HUES64 (cell line): ENCODE results near the gene BLACAT1.
"Not testable (repeated sequence)": the region's sequence is repeated elsewhere in the genome, so short reads cannot be mapped to it uniquely, and the experiment has no call there.

ENCODE experiments used
- H3K27ac ChIP-seq: 2 replicates; pipeline ENCODE4 v1.7.0; 2013; ENCODE audit warnings: low read depth, low read length, inconsistent platforms
- H3K27me3 ChIP-seq: 2 replicates; pipeline ENCODE4 v1.6.1; 2013; ENCODE audit warnings: mild to moderate bottlenecking, low read length; ENCODE audit not compliant: insufficient read depth
- H3K36me3 ChIP-seq: 2 replicates; pipeline ENCODE4 v1.6.1; 2013; ENCODE audit warnings: mild to moderate bottlenecking, low read length; ENCODE audit not compliant: insufficient read depth
- H3K4me1 ChIP-seq: 2 replicates; pipeline ENCODE4 v1.6.1; 2013; ENCODE audit warnings: mild to moderate bottlenecking, low read length, moderate library complexity; ENCODE audit not compliant: insufficient read depth
- H3K4me3 ChIP-seq: 2 replicates; pipeline ENCODE4 v1.5.1; 2013; ENCODE audit warnings: mild to moderate bottlenecking, low read length, moderate library complexity
- H3K9ac ChIP-seq: 2 replicates; pipeline ENCODE4 v1.6.1; 2013; ENCODE audit warnings: mild to moderate bottlenecking, low read depth, low read length
- H3K9me3 ChIP-seq: 2 replicates; pipeline ENCODE4 v1.6.1; 2013; ENCODE audit warnings: low read depth, low read length; ENCODE audit not compliant: insufficient read depth
- WGBS: fragments of 150-250, 120-280 bp; methylation state at CpG from one replicate; pipeline ENCODE4 v1.1.7; 2013; ENCODE audit warnings: missing lambda C conversion rate; 5-methylcytosine and 5-hydroxymethylcytosine counted together

BLACAT1 gene

GRCh38 chr1:205482587-205482986 lies 26.7 kb upstream of the BLACAT1 start:
- H3K27ac ChIP-seq, H3K36me3 ChIP-seq, H3K27me3 ChIP-seq, H3K9ac ChIP-seq, H3K9me3 ChIP-seq, H3K4me3 ChIP-seq: not testable (repeated sequence)
- H3K4me1 ChIP-seq, result peaks cover 16% of the 10 kb centered on the region; the same call in 1 of the 2 replicates
- WGBS, result 90% methylated on average over 11 of the region's 11 CpGs

GRCh38 chr1:205481629-205482151 lies 25.8 kb upstream of the BLACAT1 start:
- 61% methylated on average over 15 of the region's 15 CpGs for WGBS
- no peaks in the 10 kb centered on the region for H3K36me3 ChIP-seq
- H3K27me3 ChIP-seq, result 0 out of 2 replicates have a peak, but pooled peaks cover 5% of the 10 kb centered on the region
- no peak overlapping the region for H3K4me3 ChIP-seq
- H3K9ac ChIP-seq, result no peak overlapping the region
- peaks cover 25% of the 10 kb centered on the region for H3K4me1 ChIP-seq
- no peak overlapping the region for H3K27ac ChIP-seq
- H3K9me3 ChIP-seq, result no peaks in the 10 kb centered on the region

- Histone ChIP-seq H3K36me3 (no peaks in the 10 kb centered on the region), H3K4me1 (peaks cover 25% of the 10 kb centered on the region), H3K9me3 (no peaks in the 10 kb centered on the region), H3K27me3 (0 out of 2 replicates have a peak, but pooled peaks cover 5% of the 10 kb centered on the region), H3K4me3 (no peak overlapping the region), H3K27ac (no peak overlapping the region), H3K9ac (no peak overlapping the region)
- 52% methylated on average over 11 of the region's 11 CpGs for WGBS
Measured at GRCh38 chr1:205481218-205481617, 25.4 kb upstream of the BLACAT1 start.

- WGBS, result 55% methylated on average over 17 of the region's 17 CpGs
- peaks cover 25% of the 10 kb centered on the region for H3K4me1 ChIP-seq
- no peak overlapping the region for H3K27ac ChIP-seq
- no peaks in the 10 kb centered on the region for H3K36me3 ChIP-seq
- no peaks in the 10 kb centered on the region for H3K9me3 ChIP-seq
- 0 out of 2 replicates have a peak, but pooled peaks cover 5% of the 10 kb centered on the region for H3K27me3 ChIP-seq
- no peak overlapping the region for H3K9ac ChIP-seq
- H3K4me3 ChIP-seq, result no peak overlapping the region
Measured at GRCh38 chr1:205480349-205480985, 24.6 kb upstream of the BLACAT1 start.

- peaks cover 25% of the 10 kb centered on the region for H3K4me1 ChIP-seq
- H3K9ac ChIP-seq, H3K36me3 ChIP-seq, H3K27me3 ChIP-seq, H3K27ac ChIP-seq, H3K9me3 ChIP-seq, H3K4me3 ChIP-seq: not testable (repeated sequence)
- WGBS, result 88% methylated on average over 2 of the region's 2 CpGs
Measured at GRCh38 chr1:205478985-205479384, 23.1 kb upstream of the BLACAT1 start.

- Histone ChIP-seq H3K4me3 (no peak overlapping the region), H3K27me3 (0 out of 2 replicates have a peak, but pooled peaks cover 5% of the 10 kb centered on the region), H3K36me3 (no peaks in the 10 kb centered on the region), H3K9ac (no peak overlapping the region), H3K4me1 (peaks cover 25% of the 10 kb centered on the region), H3K9me3 (no peaks in the 10 kb centered on the region), H3K27ac (no peak overlapping the region)
- WGBS, result 79% methylated on average over 12 of the region's 12 CpGs
Measured at GRCh38 chr1:205477759-205478247, 22.0 kb upstream of the BLACAT1 start.

- Histone ChIP-seq H3K9ac (no peak overlapping the region), H3K4me3 (no peak overlapping the region), H3K27ac (no peak overlapping the region), H3K36me3 (no peaks in the 10 kb centered on the region), H3K9me3 (no peaks in the 10 kb centered on the region), H3K27me3 (0 out of 2 replicates have a peak, but pooled peaks cover 5% of the 10 kb centered on the region), H3K4me1 (peaks cover 25% of the 10 kb centered on the region)
- WGBS, result 29% methylated on average over 6 of the region's 6 CpGs
Measured at GRCh38 chr1:205477121-205477758, 21.4 kb upstream of the BLACAT1 start.

GRCh38 chr1:205476648-205477047 lies 20.8 kb upstream of the BLACAT1 start:
- Histone ChIP-seq H3K36me3 (no peaks in the 10 kb centered on the region), H3K4me1 (peaks cover 21% of the 10 kb centered on the region), H3K27me3 (0 out of 2 replicates have a peak, but pooled peaks cover 5% of the 10 kb centered on the region), H3K4me3 (no peak overlapping the region), H3K9me3 (no peaks in the 10 kb centered on the region), H3K27ac (no peak overlapping the region), H3K9ac (no peak overlapping the region)
- 91% methylated on average over 4 of the region's 4 CpGs for WGBS

GRCh38 chr1:205475855-205476254 lies 20.0 kb upstream of the BLACAT1 start:
- Histone ChIP-seq H3K9me3 (no peaks in the 10 kb centered on the region), H3K27ac (no peak overlapping the region), H3K36me3 (no peaks in the 10 kb centered on the region), H3K27me3 (0 out of 2 replicates have a peak, but pooled peaks cover 5% of the 10 kb centered on the region), H3K9ac (no peak overlapping the region), H3K4me1 (peaks cover 14% of the 10 kb centered on the region), H3K4me3 (no peak overlapping the region)
- 100% methylated on average over 1 of the region's 1 CpG for WGBS

GRCh38 chr1:205474571-205474970 lies 18.7 kb upstream of the BLACAT1 start:
- no peak overlapping the region for H3K4me3 ChIP-seq
- no peaks in the 10 kb centered on the region for H3K9me3 ChIP-seq
- H3K4me1 ChIP-seq, result peaks cover 14% of the 10 kb centered on the region
- H3K9ac ChIP-seq, result no peak overlapping the region
- no peaks in the 10 kb centered on the region for H3K27me3 ChIP-seq
- H3K27ac ChIP-seq, result no peak overlapping the region
- H3K36me3 ChIP-seq, result no peaks in the 10 kb centered on the region
- 95% methylated on average over 3 of the region's 3 CpGs for WGBS

- Histone ChIP-seq H3K36me3 (no peaks in the 10 kb centered on the region), H3K9me3 (no peaks in the 10 kb centered on the region), H3K9ac (no peak overlapping the region), H3K4me3 (no peak overlapping the region), H3K27me3 (no peaks in the 10 kb centered on the region), H3K27ac (no peak overlapping the region), H3K4me1 (peaks cover 14% of the 10 kb centered on the region)
- WGBS, result 91% methylated on average over 7 of the region's 7 CpGs
Measured at GRCh38 chr1:205473966-205474365, 18.1 kb upstream of the BLACAT1 start.
